Stomach (tissue), 4 donors: ENCODE results near the gene SLC9A4.

Experiments used
- POLR2A ChIP-seq, 4 donors: fragments of 450-650 bp; IDR thresholded peaks; one replicate each; pipeline ENCODE4 v1.6.1; 2016; ENCODE audit warnings: antibody characterized with exemption in 4 of 4, control low read depth in 2 of 4, mild to moderate bottlenecking in 1 of 4, moderate library complexity in 1 of 4
- POLR2AphosphoS5 ChIP-seq, 3 donors: sonication (generic); formaldehyde crosslinking; IDR thresholded peaks; one replicate each; pipeline ENCODE4 v1.6.1; 2016; ENCODE audit warnings: antibody characterized with exemption in 3 of 3
- TF ChIP-seq, protein P1 (sequence below), 7 experiments: fragments of 450-650 bp in 4 of 7; fragments of 200-600 bp in 3 of 7; sonication (generic) in 3 of 7; IDR thresholded peaks; one replicate each; pipeline ENCODE4 v1.5.1; 2016 to 2019; ENCODE audit warnings: antibody characterized with exemption in 7 of 7, control low read depth in 2 of 7, mild to moderate bottlenecking in 1 of 7

DNA sequence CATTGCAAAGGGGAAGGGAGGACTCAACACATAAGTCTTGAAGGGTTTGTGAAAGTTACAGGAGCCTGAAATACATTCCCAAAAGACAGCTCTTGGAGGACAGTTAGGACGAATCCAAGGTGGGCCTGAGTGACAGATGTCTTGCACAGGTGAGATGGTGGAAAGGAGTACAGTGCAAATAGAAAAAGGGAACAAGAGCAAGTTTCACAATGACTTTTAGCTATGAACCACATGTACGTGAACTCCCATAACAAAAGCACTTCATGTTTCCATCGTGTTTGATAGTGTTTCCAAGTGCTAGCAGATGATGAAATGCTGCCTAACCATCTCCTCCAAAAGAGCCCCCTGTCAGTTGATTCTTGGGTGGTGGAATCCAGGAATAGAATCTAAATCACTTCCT, 48.3 kb upstream of the SLC9A4 start:
- TF ChIP-seq POLR2AphosphoS5 (IDR thresholded peaks at IDR 0.05) (no peak), POLR2A (IDR thresholded peaks at IDR 0.05) (no peak)
- TF ChIP-seq, protein P1, sequence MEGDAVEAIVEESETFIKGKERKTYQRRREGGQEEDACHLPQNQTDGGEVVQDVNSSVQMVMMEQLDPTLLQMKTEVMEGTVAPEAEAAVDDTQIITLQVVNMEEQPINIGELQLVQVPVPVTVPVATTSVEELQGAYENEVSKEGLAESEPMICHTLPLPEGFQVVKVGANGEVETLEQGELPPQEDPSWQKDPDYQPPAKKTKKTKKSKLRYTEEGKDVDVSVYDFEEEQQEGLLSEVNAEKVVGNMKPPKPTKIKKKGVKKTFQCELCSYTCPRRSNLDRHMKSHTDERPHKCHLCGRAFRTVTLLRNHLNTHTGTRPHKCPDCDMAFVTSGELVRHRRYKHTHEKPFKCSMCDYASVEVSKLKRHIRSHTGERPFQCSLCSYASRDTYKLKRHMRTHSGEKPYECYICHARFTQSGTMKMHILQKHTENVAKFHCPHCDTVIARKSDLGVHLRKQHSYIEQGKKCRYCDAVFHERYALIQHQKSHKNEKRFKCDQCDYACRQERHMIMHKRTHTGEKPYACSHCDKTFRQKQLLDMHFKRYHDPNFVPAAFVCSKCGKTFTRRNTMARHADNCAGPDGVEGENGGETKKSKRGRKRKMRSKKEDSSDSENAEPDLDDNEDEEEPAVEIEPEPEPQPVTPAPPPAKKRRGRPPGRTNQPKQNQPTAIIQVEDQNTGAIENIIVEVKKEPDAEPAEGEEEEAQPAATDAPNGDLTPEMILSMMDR (IDR thresholded peaks at IDR 0.05): no peak
